Fibroblast of lung (primary cell): ENCODE results near the gene MEMO1.

ENCODE experiments used
- EZH2 ChIP-seq: IDR thresholded peaks from 2 replicates; pipeline ENCODE4 v1.5.1; 2012; ENCODE audit warnings: low read length, control low read depth, mild to moderate bottlenecking; ENCODE audit errors: missing control alignments
- TF ChIP-seq, protein P1 (sequence below), 2 donors: IDR thresholded peaks in 1 of 2; conservative IDR thresholded peaks in 1 of 2; 1 replicate in 1 of 2; 2 replicates in 1 of 2; pipeline ENCODE4 v1.5.1; 2011 to 2012; ENCODE audit warnings: low read length in 2 of 2, control low read depth in 1 of 2, inconsistent platforms in 1 of 2, low read depth in 1 of 2, mild to moderate bottlenecking in 1 of 2

DNA sequence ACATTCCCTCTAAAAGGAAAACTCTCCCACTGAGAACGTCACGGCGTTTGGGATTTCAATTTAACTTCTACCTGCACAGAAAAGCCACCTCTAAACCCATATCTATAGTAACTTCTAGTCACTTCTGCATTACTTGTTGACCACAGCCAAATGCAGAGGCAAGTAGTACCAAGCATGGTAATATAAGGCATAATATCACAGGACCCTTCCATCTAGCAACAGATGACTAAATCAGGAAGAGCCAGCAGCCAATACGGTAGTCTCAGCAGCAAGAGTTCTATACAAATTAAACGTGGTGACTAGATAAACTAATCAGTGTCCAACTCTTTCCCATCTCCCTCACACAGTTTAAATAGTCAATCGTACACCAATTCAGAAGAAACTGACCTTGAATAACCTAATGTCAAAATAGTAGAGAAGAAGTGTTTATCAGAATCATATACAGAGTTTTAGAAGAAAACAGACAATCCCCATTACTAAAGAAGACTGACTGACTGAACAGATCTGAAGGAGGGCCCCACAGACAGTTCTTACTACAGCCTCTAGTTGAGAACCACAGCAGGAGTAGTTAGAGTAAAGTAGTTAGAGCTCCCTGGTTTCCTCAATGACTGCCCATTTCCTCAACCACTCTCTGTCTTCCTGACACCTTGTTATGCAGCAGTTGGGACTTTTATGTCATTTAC is 30.0 kb downstream of the MEMO1 start:
- TF ChIP-seq, protein P1, sequence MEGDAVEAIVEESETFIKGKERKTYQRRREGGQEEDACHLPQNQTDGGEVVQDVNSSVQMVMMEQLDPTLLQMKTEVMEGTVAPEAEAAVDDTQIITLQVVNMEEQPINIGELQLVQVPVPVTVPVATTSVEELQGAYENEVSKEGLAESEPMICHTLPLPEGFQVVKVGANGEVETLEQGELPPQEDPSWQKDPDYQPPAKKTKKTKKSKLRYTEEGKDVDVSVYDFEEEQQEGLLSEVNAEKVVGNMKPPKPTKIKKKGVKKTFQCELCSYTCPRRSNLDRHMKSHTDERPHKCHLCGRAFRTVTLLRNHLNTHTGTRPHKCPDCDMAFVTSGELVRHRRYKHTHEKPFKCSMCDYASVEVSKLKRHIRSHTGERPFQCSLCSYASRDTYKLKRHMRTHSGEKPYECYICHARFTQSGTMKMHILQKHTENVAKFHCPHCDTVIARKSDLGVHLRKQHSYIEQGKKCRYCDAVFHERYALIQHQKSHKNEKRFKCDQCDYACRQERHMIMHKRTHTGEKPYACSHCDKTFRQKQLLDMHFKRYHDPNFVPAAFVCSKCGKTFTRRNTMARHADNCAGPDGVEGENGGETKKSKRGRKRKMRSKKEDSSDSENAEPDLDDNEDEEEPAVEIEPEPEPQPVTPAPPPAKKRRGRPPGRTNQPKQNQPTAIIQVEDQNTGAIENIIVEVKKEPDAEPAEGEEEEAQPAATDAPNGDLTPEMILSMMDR (conservative IDR thresholded peaks at IDR 0.05 in 1 of 2, IDR thresholded peaks at IDR 0.05 in 1 of 2; ENCODE audit: low read depth in 1 of 2, low read length in 2 of 2) = no peak
- TF ChIP-seq EZH2 = no peak
